Gastrocnemius medialis (tissue), 4 donors: ENCODE measurements around the gene CUL4B. TPM values are rescaled to one million over a fixed set of nuclear protein-coding genes. Genes with fewer than 3 reads are reported as not detected.
"Not testable (repeated sequence)": the region's sequence is repeated elsewhere in the genome, so short reads cannot be mapped to it uniquely, and the experiment has no call there.

Experiments used
- ATAC-seq, 2 donors: fragments of 150-250 bp; one replicate each; pipeline ENCODE4 v1.9.1; 2016
- DNase-seq, 2 donors: peaks; one replicate each; pipeline ENCODE4 v3.0.0-alpha.2; 2019
- H3K27ac ChIP-seq, 4 donors: fragments of 200-600 bp; sonication (generic); 1 replicate in 1 of 4; 2 replicates in 3 of 4; pipeline ENCODE4 v1.5.1; 2016 to 2018; ENCODE audit warnings: mild to moderate bottlenecking in 2 of 4, moderate library complexity in 1 of 4
- H3K27me3 ChIP-seq, 3 donors: fragments of 200-600 bp; sonication (generic) in 2 of 3; 1 replicate in 1 of 3; 2 replicates in 2 of 3; pipeline versions ENCODE4 v1.5.1 to v1.6.0; 2016 to 2019; ENCODE audit warnings: mild to moderate bottlenecking in 1 of 3, moderate library complexity in 1 of 3
- H3K36me3 ChIP-seq, 2 donors: fragments of 200-600 bp; sonication (generic) in 1 of 2; one replicate each; pipeline ENCODE4 v1.5.1; 2017 to 2018
- H3K4me1 ChIP-seq, 2 donors: fragments of 200-600 bp; sonication (generic) in 1 of 2; one replicate each; pipeline ENCODE4 v1.5.1; 2016 to 2017; ENCODE audit warnings: mild to moderate bottlenecking in 2 of 2
- H3K4me3 ChIP-seq, 4 donors: fragments of 200-600 bp; sonication (generic) in 3 of 4; 1 replicate in 1 of 4; 2 replicates in 3 of 4; pipeline ENCODE4 v1.5.1; 2016 to 2019; ENCODE audit warnings: mild to moderate bottlenecking in 2 of 4
- H3K9me3 ChIP-seq, 3 donors: fragments of 200-600 bp; sonication (generic) in 2 of 3; 1 replicate in 1 of 3; 2 replicates in 2 of 3; pipeline ENCODE4 v1.5.1; 2016 to 2019
- CTCF ChIP-seq, 5 experiments: fragments of 450-650 bp in 3 of 5; fragments of 200-600 bp in 2 of 5; sonication (generic) in 2 of 5; IDR thresholded peaks in 4 of 5; conservative IDR thresholded peaks in 1 of 5; 1 replicate in 4 of 5; 2 replicates in 1 of 5; pipeline ENCODE4 v1.5.1; 2016 to 2019; ENCODE audit warnings: antibody characterized with exemption in 5 of 5, mild to moderate bottlenecking in 3 of 5, moderate library complexity in 3 of 5
- POLR2A ChIP-seq, 2 donors: fragments of 450-650 bp; IDR thresholded peaks; one replicate each; pipeline ENCODE4 v1.6.1; 2017; ENCODE audit warnings: antibody characterized with exemption in 2 of 2, mild to moderate bottlenecking in 2 of 2, moderate library complexity in 2 of 2
- in situ Hi-C, 4 donors: fragments of 200-750 bp; cut with MboI; loops; one replicate each; pipeline versions ENCODE4 v1.15.0 to v1.8.0; 2017; ENCODE audit warnings: low sequenced_read_pairs in 4 of 4
- intact Hi-C: fragments of 100-400 bp; cut with DNase I; formaldehyde crosslinking; loops from one replicate; pipeline ENCODE4 v1.15.1; 2023; ENCODE audit warnings: low total_unique reads
- total RNA-seq, 4 donors: library from RNA; depleted of rRNA; stranded (reverse); fragments of >200 nt; gene quantifications; one replicate each; pipeline versions ENCODE4 v1.1.0 to v1.2.3, GENCODE V29; 2016

Gene CUL4B
- total RNA-seq, 4 donors from 2014 or later = 10.1 to 14.6 (median 11.9) TPM

GRCh38 chrX:120485315-120485637 is 75.5 kb downstream of the CUL4B start:
- DNase-seq (no peak), ATAC-seq (no peak)
- Histone ChIP-seq H3K4me3 (peak overlapping the region; percentile 48 to 62 (median 60)), H3K4me1 (peaks cover 0 to 3% of the 10 kb centered on the region in 2 donors), H3K27ac (peak overlapping the region; percentile 83 to 93 (median 86)), H3K36me3 (no peaks in the 10 kb centered on the region), H3K27me3 (no peaks in the 10 kb centered on the region), H3K9me3 (no peaks in the 10 kb centered on the region)
- TF ChIP-seq CTCF (IDR thresholded peaks at IDR 0.05 in 4 of 5, conservative IDR thresholded peaks at IDR 0.05 in 1 of 5) (no peak), POLR2A (IDR thresholded peaks at IDR 0.05) (no peak)
- in situ Hi-C loops = no loop called here
- intact Hi-C loops = loop anchor here (5.0 to 10.0 kb wide), 3 partner anchors 77 to 233 kb away; partner anchors contain the start of genes CUL4B and ZBTB33

- Histone ChIP-seq H3K4me1 (no peaks in the 10 kb centered on the region), H3K9me3 (no peaks in the 10 kb centered on the region), H3K27me3 (no peaks in the 10 kb centered on the region), H3K4me3 (no peak overlapping the region), H3K27ac (no peak overlapping the region), H3K36me3 (no peaks in the 10 kb centered on the region)
- DNase-seq (no peak), ATAC-seq (no peak)
- in situ Hi-C loops (loop anchor here in 3 of 4 donors (10.0 kb wide), 1 partner anchor 143 kb away; no protein-coding TSS in a partner anchor), intact Hi-C loops (no loop called here)
- TF ChIP-seq POLR2A (IDR thresholded peaks at IDR 0.05) (no peak), CTCF (IDR thresholded peaks at IDR 0.05 in 4 of 5, conservative IDR thresholded peaks at IDR 0.05 in 1 of 5) (no peak)
Observed at GRCh38 chrX:120477453-120477852, 83.3 kb downstream of the CUL4B start.

GRCh38 chrX:120476714-120477113 is 84.0 kb downstream of the CUL4B start:
- in situ Hi-C loops = loop anchor here in 3 of 4 donors (10.0 kb wide), 1 partner anchor 142 kb away; no protein-coding TSS in a partner anchor
- intact Hi-C loops = no loop called here
- Histone ChIP-seq H3K4me1 (no peaks in the 10 kb centered on the region), H3K27me3 (no peaks in the 10 kb centered on the region), H3K4me3 (no peak overlapping the region), H3K27ac (no peak overlapping the region), H3K36me3 (no peaks in the 10 kb centered on the region), H3K9me3 (no peaks in the 10 kb centered on the region)
- ATAC-seq (no peak), DNase-seq (no peak)
- TF ChIP-seq CTCF (IDR thresholded peaks at IDR 0.05 in 4 of 5, conservative IDR thresholded peaks at IDR 0.05 in 1 of 5) (no peak), POLR2A (IDR thresholded peaks at IDR 0.05) (no peak)

GRCh38 chrX:120475447-120475846 is 85.3 kb downstream of the CUL4B start:
- ATAC-seq = not testable (repeated sequence)
- in situ Hi-C loops (loop anchor here in 3 of 4 donors (10.0 kb wide), 1 partner anchor 141 kb away; no protein-coding TSS in a partner anchor), intact Hi-C loops (loop anchor here (2.0 kb wide), 1 partner anchor 141 kb away; no protein-coding TSS in a partner anchor)

More at GRCh38 chrX:120475447-120475846, 85.3 kb downstream of the CUL4B start:
- DNase-seq, H3K9me3 ChIP-seq, H3K4me3 ChIP-seq, H3K27ac ChIP-seq, H3K27me3 ChIP-seq, H3K36me3 ChIP-seq, H3K4me1 ChIP-seq: not testable (repeated sequence)
- TF ChIP-seq CTCF (IDR thresholded peaks at IDR 0.05 in 4 of 5, conservative IDR thresholded peaks at IDR 0.05 in 1 of 5) = peak; percentile 33 to 69 (median 47)

Other genes starting within 250 kb of the CUL4B start
- 1 to 10 TPM in 1 of 4 donors, under 1 TPM in 2, not detected in 1; 0.16 to 1.3 (median 0.56) TPM for gene TMEM255A, start 249.5 kb downstream of the CUL4B start, total RNA-seq
- gene ATP1B4, start 198.9 kb downstream of the CUL4B start, total RNA-seq = 10 to 100 TPM in 1 of 4 donors, 1 to 10 TPM in 3; 2.3 to 20.4 (median 4.7) TPM
- gene LAMP2, start 91.7 kb downstream of the CUL4B start, total RNA-seq = 100 to 1,000 TPM in 3 of 4 donors, 10 to 100 TPM in 1; 70.0 to 112 (median 110) TPM
- 10 to 100 TPM; 15.9 to 32.4 (median 26.0) TPM for gene MCTS1, start 43.1 kb upstream of the CUL4B start, total RNA-seq
- 10 to 100 TPM in 3 of 4 donors, 1 to 10 TPM in 1; 6.5 to 13.5 (median 10.2) TPM for gene C1GALT1C1, start 69.1 kb upstream of the CUL4B start, total RNA-seq